GM12874 (cell line): Measurements from ENCODE around the gene HPCAL1.

Source experiments
- CTCF ChIP-seq: IDR thresholded peaks from 2 replicates; pipeline ENCODE4 v1.5.1; 2011; ENCODE audit warnings: low read depth, mild to moderate bottlenecking, control low read depth, low read length, moderate library complexity; ENCODE audit not compliant: insufficient read depth

HPCAL1 gene

DNA sequence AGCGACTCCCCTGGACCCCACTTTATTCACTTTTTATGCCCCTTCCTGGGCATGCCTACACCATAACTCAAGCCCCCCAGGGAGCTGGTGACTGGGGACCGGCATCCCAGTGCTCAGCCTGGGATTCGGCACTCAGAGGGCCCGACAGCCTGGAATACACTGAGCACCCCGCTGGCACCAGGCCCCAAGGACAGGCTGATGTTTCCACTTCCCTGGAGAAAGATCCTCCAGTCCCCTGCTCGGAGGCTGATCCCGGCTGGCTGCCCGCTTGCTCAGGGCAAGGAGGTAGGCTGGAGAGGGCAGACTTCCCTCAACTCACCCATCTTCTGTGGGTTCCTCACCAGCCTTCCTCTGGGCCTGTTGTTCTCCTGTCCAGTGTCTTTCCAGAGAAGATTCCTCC is 108.9 kb downstream of the HPCAL1 start:
- TF ChIP-seq CTCF = no peak

- TF ChIP-seq CTCF = no peak
Observed at GRCh38 chr2:10412380-10412779, 109.7 kb downstream of the HPCAL1 start.

DNA sequence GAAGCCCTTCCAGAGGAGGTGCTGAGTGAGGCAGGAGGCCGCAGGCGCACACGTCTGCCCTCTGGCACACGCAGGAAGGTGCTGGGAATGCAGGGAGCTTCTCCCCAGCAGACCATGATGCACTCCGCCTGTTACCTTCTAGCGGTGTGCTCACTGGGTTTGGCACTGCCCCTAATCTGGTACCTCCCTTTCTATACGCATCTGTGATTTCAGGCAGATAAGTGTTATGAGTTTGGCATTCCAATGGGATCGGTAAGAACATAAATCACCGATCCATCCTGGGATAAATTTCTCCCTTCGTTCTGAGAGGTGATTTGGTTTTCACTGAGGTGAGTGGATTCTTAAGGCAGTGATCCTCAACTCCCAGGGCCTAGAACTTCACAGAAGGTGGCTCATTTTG is 110.8 kb downstream of the HPCAL1 start:
- no peak for TF ChIP-seq CTCF

DNA sequence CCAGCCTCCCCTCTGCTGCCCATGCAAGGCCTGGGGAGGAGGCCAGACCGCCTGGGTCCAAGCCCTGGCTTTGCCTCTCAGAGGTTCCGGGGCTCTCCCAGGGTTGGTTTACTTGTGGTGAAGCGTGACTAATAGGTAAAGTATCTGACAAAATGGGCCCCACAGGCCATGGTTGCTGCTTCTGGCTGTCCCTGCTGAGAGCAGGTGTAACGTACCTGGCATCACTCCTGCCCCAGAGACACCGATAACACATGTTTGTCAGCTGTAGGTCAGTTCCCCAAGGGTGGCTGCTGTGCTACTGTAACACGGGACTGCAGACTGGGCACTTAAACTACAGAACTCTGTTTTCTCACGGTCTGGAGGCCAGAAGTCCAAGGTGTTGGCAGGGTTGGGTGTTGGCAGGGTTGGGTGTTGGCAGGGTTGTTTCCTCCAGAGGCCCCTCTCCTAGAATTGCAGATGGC is 111.3 kb downstream of the HPCAL1 start:
- TF ChIP-seq CTCF = no peak

GRCh38 chr2:10414591-10414990 is 111.9 kb downstream of the HPCAL1 start:
- TF ChIP-seq CTCF = no peak

GRCh38 chr2:10415048-10415447 is 112.3 kb downstream of the HPCAL1 start:
- no peak for TF ChIP-seq CTCF

DNA sequence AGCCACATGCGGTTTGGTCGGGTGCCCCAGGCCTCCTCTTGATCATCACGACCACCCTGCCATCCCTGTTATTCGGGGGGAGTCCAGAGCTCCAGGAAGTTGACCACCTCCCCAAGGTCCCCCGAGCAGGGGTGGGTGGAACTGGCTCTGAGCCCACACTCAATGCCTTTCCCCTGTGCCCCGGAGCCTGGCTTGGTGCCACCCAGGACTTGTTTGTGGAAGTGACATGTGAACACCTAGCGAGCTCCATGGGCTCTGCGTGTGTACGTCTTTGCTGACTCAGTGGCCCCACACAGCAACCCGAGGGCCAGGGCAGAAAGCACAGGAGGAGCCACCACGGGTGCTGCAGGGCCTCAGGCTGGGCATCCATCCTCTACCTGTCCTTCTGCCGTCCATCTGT is 112.9 kb downstream of the HPCAL1 start:
- TF ChIP-seq CTCF = no peak

DNA sequence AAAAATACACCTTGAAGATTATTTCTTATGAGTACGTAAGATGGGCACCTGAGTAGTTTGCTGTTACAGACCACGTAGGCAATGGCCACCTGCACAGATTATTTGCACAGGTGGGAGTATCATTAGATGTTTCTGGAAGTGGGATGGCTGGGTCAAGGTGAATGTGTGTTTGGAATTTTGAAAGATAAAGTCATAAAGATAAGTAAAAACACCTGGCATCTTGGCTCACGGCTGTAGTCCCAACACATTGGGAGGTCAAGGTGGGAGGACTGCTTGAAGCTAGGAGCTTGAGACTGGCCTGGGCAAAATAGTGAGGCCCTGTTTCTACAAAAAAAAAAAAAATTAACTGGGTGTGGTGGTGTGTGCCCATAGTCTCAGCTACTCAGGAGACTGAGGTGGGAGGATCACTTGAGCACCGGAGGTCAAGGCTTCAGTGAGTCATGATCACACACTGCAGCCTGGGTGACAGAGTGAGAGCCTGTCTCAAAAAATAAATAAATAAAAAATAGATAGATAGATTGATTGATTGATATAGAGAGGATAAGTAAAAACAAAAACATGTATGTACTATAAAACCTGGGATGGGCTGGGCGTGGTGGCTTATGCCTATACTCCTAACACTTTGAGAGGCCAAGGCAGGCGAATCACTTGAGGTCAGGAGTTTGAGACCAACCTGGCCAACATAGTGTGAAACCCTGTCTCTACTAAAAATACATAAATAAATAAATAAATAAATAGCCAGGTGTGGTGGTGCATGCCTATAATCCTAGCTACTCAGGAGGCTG is 115.0 kb downstream of the HPCAL1 start:
- TF ChIP-seq CTCF = no peak
